GM19324 (cell line): Measurements from ENCODE around the gene SDR42E1.
"Not testable (repeated sequence)": the region's sequence is repeated elsewhere in the genome, so short reads cannot be mapped to it uniquely, and the experiment has no call there.

ENCODE experiments used
- ATAC-seq: cut with Tn5 transposase; IDR thresholded peaks from one replicate; pipeline ENCODE4 v1.9.1; 2021; ENCODE audit warnings: mild to moderate bottlenecking, moderate library complexity; ENCODE audit not compliant: unreplicated experiment, low FRiP score

SDR42E1 gene

GRCh38 chr16:82007189-82007588, 4.1 kb downstream of the SDR42E1 start:
- no peak for ATAC-seq

GRCh38 chr16:82006036-82006435, 5.2 kb downstream of the SDR42E1 start:
- ATAC-seq, result no peak

- no peak for ATAC-seq
Observed at GRCh38 chr16:82005027-82005830, 6.0 kb downstream of the SDR42E1 start.

- ATAC-seq, result no peak
Observed at GRCh38 chr16:82004601-82005000, 6.7 kb downstream of the SDR42E1 start.

- ATAC-seq, result no peak
Observed at GRCh38 chr16:82002831-82003230, 8.4 kb downstream of the SDR42E1 start.

- ATAC-seq, result no peak
Observed at GRCh38 chr16:81997738-81998137, 13.5 kb downstream of the SDR42E1 start.

- no peak for ATAC-seq
Observed at GRCh38 chr16:81996664-81997509, 14.4 kb downstream of the SDR42E1 start.

- ATAC-seq, result no peak
Observed at GRCh38 chr16:81995651-81996050, 15.6 kb downstream of the SDR42E1 start.

- no peak for ATAC-seq
Observed at GRCh38 chr16:81994485-81994884, 16.8 kb downstream of the SDR42E1 start.

GRCh38 chr16:81992859-81993258, 18.4 kb downstream of the SDR42E1 start:
- no peak for ATAC-seq

GRCh38 chr16:81987706-81988105, 23.6 kb downstream of the SDR42E1 start:
- no peak for ATAC-seq

GRCh38 chr16:81987121-81987520, 24.1 kb downstream of the SDR42E1 start:
- no peak for ATAC-seq

GRCh38 chr16:81977335-81977942, 33.8 kb downstream of the SDR42E1 start:
- ATAC-seq, result not testable (repeated sequence)

GRCh38 chr16:81975637-81976036, 35.6 kb downstream of the SDR42E1 start:
- ATAC-seq, result no peak

GRCh38 chr16:81973737-81974136, 37.5 kb downstream of the SDR42E1 start:
- ATAC-seq, result no peak

- no peak for ATAC-seq
Observed at GRCh38 chr16:81971853-81972252, 39.4 kb downstream of the SDR42E1 start.

- no peak for ATAC-seq
Observed at GRCh38 chr16:81967358-81967757, 43.9 kb downstream of the SDR42E1 start.

GRCh38 chr16:81964808-81965207, 46.5 kb downstream of the SDR42E1 start:
- ATAC-seq, result no peak

- no peak for ATAC-seq
Observed at GRCh38 chr16:81956213-81956948, 54.9 kb downstream of the SDR42E1 start.

- ATAC-seq, result no peak
Observed at GRCh38 chr16:81951564-81951963, 59.7 kb downstream of the SDR42E1 start.

- ATAC-seq, result no peak
Observed at GRCh38 chr16:81946206-81946605, 65.1 kb downstream of the SDR42E1 start.
